OCI-LY7 (cell line): ENCODE data around the gene HBA2. TPM values are rescaled to one million over a fixed set of nuclear protein-coding genes. Genes with fewer than 3 reads are reported as not detected.
"Not testable (repeated sequence)": the region's sequence is repeated elsewhere in the genome, so short reads cannot be mapped to it uniquely, and the experiment has no call there.

ENCODE experiments used
- BruUV-seq: library from RNA; stranded (reverse); fragments of 400-500 nt; replicated peaks from 2 replicates; lab custom pipeline; 2021; lab: Mats Ljungman, UMichigan
- CTCF ChIA-PET: fragments of 300-600 bp; sonication (Branson Sonifier 250); formaldehyde crosslinking; loops from one replicate; lab custom pipeline; 2022; ENCODE audit warnings: antibody characterized with exemption; ENCODE audit not compliant: unreplicated experiment; lab: Charles Lee
- POLR2A ChIA-PET: fragments of 300-600 bp; sonication (Branson Sonifier 250); formaldehyde crosslinking; loops from one replicate; lab custom pipeline; 2022; ENCODE audit warnings: antibody characterized with exemption; lab: Charles Lee
- DNase-seq: peaks from one replicate; pipeline ENCODE4 v3.0.0-alpha.2; 2015; ENCODE audit warnings: low spot score
- H2AFZ ChIP-seq: fragments of 200-600 bp; sonication (generic), shearing (Covaris generic); 2 replicates; pipeline ENCODE4 v1.6.1; 2014; ENCODE audit warnings: mild to moderate bottlenecking, antibody characterized with exemption, low read length, moderate library complexity
- H3K27ac ChIP-seq: fragments of 200-600 bp; sonication (generic); 2 replicates; pipeline ENCODE4 v1.5.1; 2014; ENCODE audit warnings: mixed run types, low read depth, mild to moderate bottlenecking, moderate library complexity, low read length, inconsistent platforms; ENCODE audit not compliant: poor library complexity, severe bottlenecking
- H3K36me3 ChIP-seq: fragments of 200-600 bp; sonication (generic); 2 replicates; pipeline ENCODE4 v1.6.1; 2014; ENCODE audit warnings: mild to moderate bottlenecking, antibody characterized with exemption, low read length, moderate library complexity, mixed read lengths; ENCODE audit not compliant: insufficient read depth
- H3K4me1 ChIP-seq: fragments of 200-600 bp; sonication (generic); 2 replicates; pipeline ENCODE4 v1.5.1; 2014; ENCODE audit warnings: mild to moderate bottlenecking, low read length; ENCODE audit not compliant: insufficient read depth, poor library complexity, severe bottlenecking
- H3K4me2 ChIP-seq: fragments of 200-600 bp; sonication (generic); 2 replicates; pipeline ENCODE4 v1.6.1; 2014; ENCODE audit warnings: mild to moderate bottlenecking, low read length
- H3K4me3 ChIP-seq: fragments of 200-600 bp; sonication (generic); 2 replicates; pipeline ENCODE4 v1.5.1; 2014; ENCODE audit warnings: mild to moderate bottlenecking, low read depth, low read length; ENCODE audit not compliant: poor library complexity, severe bottlenecking
- H3K79me2 ChIP-seq: fragments of 200-600 bp; sonication (generic); 2 replicates; pipeline ENCODE4 v1.6.1; 2016; ENCODE audit warnings: low read depth, mild to moderate bottlenecking, low read length, moderate library complexity, mixed read lengths; ENCODE audit not compliant: insufficient read depth
- H3K9me2 ChIP-seq: fragments of 200-600 bp; sonication (generic); 2 replicates; pipeline ENCODE4 v1.6.1; 2016; ENCODE audit warnings: mild to moderate bottlenecking, low read length, mixed read lengths; ENCODE audit not compliant: insufficient read depth
- H3K9me3 ChIP-seq: fragments of 200-600 bp; sonication (generic); 2 replicates; pipeline ENCODE4 v1.6.1; 2014; ENCODE audit warnings: mild to moderate bottlenecking, mixed run types, low read length, mixed read lengths
- H4K20me1 ChIP-seq: fragments of 200-600 bp; sonication (generic); 2 replicates; pipeline ENCODE4 v1.6.1; 2014; ENCODE audit warnings: mild to moderate bottlenecking, antibody characterized with exemption, low read length, moderate library complexity, mixed read lengths; ENCODE audit not compliant: insufficient read depth
- CTCF ChIP-seq: fragments of 200-600 bp; sonication (generic); conservative IDR thresholded peaks from 2 replicates; pipeline ENCODE4 v1.5.1; 2014; ENCODE audit warnings: mild to moderate bottlenecking, antibody characterized with exemption, low read length, moderate library complexity, mixed read lengths
- EZH2phosphoT487 ChIP-seq: fragments of 200-600 bp; sonication (generic); IDR thresholded peaks from 2 replicates; pipeline ENCODE4 v1.6.1; 2018; ENCODE audit warnings: low read depth, borderline replicate concordance, mild to moderate bottlenecking, mixed run types, antibody characterized with exemption, low read length, moderate library complexity, mixed read lengths
- intact Hi-C: fragments of 100-400 bp; cut with micrococcal nuclease; formaldehyde crosslinking; loops from one replicate; pipeline ENCODE4 v1.10.0; 2022; ENCODE audit not compliant: unreplicated experiment
- total RNA-seq, 2 experiments: library from RNA; depleted of rRNA in 1 of 2; stranded (reverse); fragments of >200 nt in 1 of 2; shearing (Covaris generic) in 1 of 2; gene quantifications; 2 replicates each; pipeline ENCODE4 v1.2.3, GENCODE V29; 2014 to 2022

Gene HBA2
- total RNA-seq, 2 experiments from 2014 or later, result not detected

- H3K36me3 ChIP-seq, result peaks cover 99% of the 10 kb centered on the region
- CTCF ChIA-PET, result no interaction called here
These were observed 21.8 kb downstream of the HBA2 start for GRCh38 chr16:194516-194915.

GRCh38 chr16:200388-200787 is 27.7 kb downstream of the HBA2 start:
- Histone ChIP-seq H3K4me1 (no peaks in the 10 kb centered on the region), H4K20me1 (no peaks in the 10 kb centered on the region), H3K79me2 (no peaks in the 10 kb centered on the region; the same call in 1 of the 2 replicates), H3K36me3 (peaks cover 98% of the 10 kb centered on the region), H3K27ac (no peak overlapping the region), H2AFZ (no peak overlapping the region), H3K9me2 (no peaks in the 10 kb centered on the region), H3K9me3 (no peaks in the 10 kb centered on the region), H3K4me3 (no peak overlapping the region), H3K4me2 (no peak overlapping the region)
- CTCF ChIA-PET, result interaction anchor here (0.6 kb wide), 1 partner anchor 100 kb away, joined by 3 read pairs; no protein-coding TSS in a partner anchor
- POLR2A ChIA-PET, result no interaction called here
- no peak for TF ChIP-seq EZH2phosphoT487
- TF ChIP-seq CTCF, result no peak
- no TSS peak for BruUV-seq
- no peak for DNase-seq
- intact Hi-C loops, result no loop called here

More at GRCh38 chr16:194516-194915, 21.8 kb downstream of the HBA2 start:
- no peak overlapping the region for H2AFZ ChIP-seq
- H3K79me2 ChIP-seq, result no peaks in the 10 kb centered on the region
- TF ChIP-seq CTCF, result no peak
- no peak for TF ChIP-seq EZH2phosphoT487
- H3K9me2 ChIP-seq, result no peaks in the 10 kb centered on the region
- intact Hi-C loops, result no loop called here
- H4K20me1 ChIP-seq, result no peaks in the 10 kb centered on the region
- H3K27ac ChIP-seq, result no peak overlapping the region
- no peaks in the 10 kb centered on the region for H3K4me1 ChIP-seq
- no TSS peak for BruUV-seq
- POLR2A ChIA-PET, result interaction anchor here (0.6 kb wide), 1 partner anchor 9 kb away, joined by 3 read pairs; no protein-coding TSS in a partner anchor
- no peak overlapping the region for H3K4me3 ChIP-seq
- no peak overlapping the region for H3K4me2 ChIP-seq
- DNase-seq, result no peak
- no peaks in the 10 kb centered on the region for H3K9me3 ChIP-seq

GRCh38 chr16:203246-203645 is 30.6 kb downstream of the HBA2 start:
- no peak overlapping the region for H3K4me2 ChIP-seq
- H3K36me3 ChIP-seq, result peaks cover 97% of the 10 kb centered on the region
- H3K79me2 ChIP-seq, result no peaks in the 10 kb centered on the region; the same call in 1 of the 2 replicates
- no peaks in the 10 kb centered on the region for H4K20me1 ChIP-seq
- H3K4me1 ChIP-seq, result no peaks in the 10 kb centered on the region
- no peak for TF ChIP-seq EZH2phosphoT487
- no peak for TF ChIP-seq CTCF
- H3K9me3 ChIP-seq, result no peaks in the 10 kb centered on the region
- H2AFZ ChIP-seq, result no peak overlapping the region
- no peak for DNase-seq
- intact Hi-C loops, result no loop called here
- H3K4me3 ChIP-seq, result no peak overlapping the region
- H3K27ac ChIP-seq, result no peak overlapping the region
- ChIA-PET POLR2A (interaction anchor here (0.6 to 1.5 kb wide), 2 partner anchors 8 to 25 kb away, joined by 3 read pairs; no protein-coding TSS in a partner anchor), CTCF (no interaction called here)
- H3K9me2 ChIP-seq, result no peaks in the 10 kb centered on the region
- no TSS peak for BruUV-seq

GRCh38 chr16:204046-204445 is 31.4 kb downstream of the HBA2 start:
- H2AFZ ChIP-seq, H3K4me3 ChIP-seq, H3K4me2 ChIP-seq, intact Hi-C loops, H3K27ac ChIP-seq, H3K9me2 ChIP-seq, BruUV-seq, H3K4me1 ChIP-seq, H4K20me1 ChIP-seq, H3K9me3 ChIP-seq, CTCF ChIA-PET, DNase-seq, H3K79me2 ChIP-seq: not testable (repeated sequence)
- peaks cover 97% of the 10 kb centered on the region for H3K36me3 ChIP-seq
- POLR2A ChIA-PET, result interaction anchor here (1.5 kb wide), 1 partner anchor 24 kb away, joined by 3 read pairs; no protein-coding TSS in a partner anchor
